IMR-90 (cell line): Measurements from ENCODE around the gene PRR36. TPM values are rescaled to one million over a fixed set of nuclear protein-coding genes. Genes with fewer than 3 reads are reported as not detected.

Experiments
- ATAC-seq: fragments of 200-7000 bp; cut with Tn5 transposase; 2 replicates; pipeline ENCODE4 v1.9.1; 2020; ENCODE audit warnings: low read depth, mild to moderate bottlenecking, moderate library complexity
- BruUV-seq: library from RNA; stranded (reverse); fragments of 400-500 nt; replicated peaks from 2 replicates; lab custom pipeline; 2021; lab: Mats Ljungman, UMichigan
- CTCF ChIA-PET: fragments of 300-600 bp; formaldehyde crosslinking; extraction: SDS; loops from one replicate; lab custom pipeline; 2021; ENCODE audit warnings: antibody characterized with exemption; lab: Yijun Ruan, JAX
- POLR2A ChIA-PET: fragments of 300-600 bp; sonication (Branson Sonifier 250); formaldehyde crosslinking; loops from one replicate; lab custom pipeline; 2022; ENCODE audit warnings: antibody characterized with exemption; ENCODE audit not compliant: unreplicated experiment; lab: Charles Lee
- DNase-seq: peaks from one replicate; pipeline ENCODE4 v3.0.0; 2013
- H2AFZ ChIP-seq: replicated peaks from 2 replicates; pipeline ENCODE3; 2013; ENCODE audit warnings: low read length, mild to moderate bottlenecking; ENCODE audit not compliant: poor library complexity
- H2AK5ac ChIP-seq: 2 replicates; pipeline ENCODE4 v1.6.1; 2013; ENCODE audit warnings: low read depth, low read length, inconsistent platforms
- H2AK9ac ChIP-seq: replicated peaks from 2 replicates; pipeline ENCODE3; 2013; ENCODE audit warnings: mild to moderate bottlenecking, low read depth, low read length, moderate library complexity; ENCODE audit not compliant: poor library complexity
- H2BK120ac ChIP-seq: 2 replicates; pipeline ENCODE4 v1.6.1; 2013; ENCODE audit warnings: low read depth, low read length, inconsistent platforms
- H2BK15ac ChIP-seq: 3 replicates; pipeline ENCODE4 v1.6.1; 2013; ENCODE audit warnings: low read depth, low read length, inconsistent platforms
- H2BK20ac ChIP-seq: 2 replicates; pipeline ENCODE4 v1.6.1; 2013; ENCODE audit warnings: low read depth, mild to moderate bottlenecking, inconsistent platforms, low read length, moderate library complexity
- H2BK5ac ChIP-seq: 2 replicates; pipeline ENCODE4 v1.6.1; 2013; ENCODE audit warnings: mild to moderate bottlenecking, low read depth, low read length, inconsistent platforms; ENCODE audit not compliant: poor library complexity, severe bottlenecking
- H3K14ac ChIP-seq: replicated peaks from 2 replicates; pipeline ENCODE4 v1.6.1; 2013; ENCODE audit warnings: low read depth, low read length, inconsistent platforms
- H3K18ac ChIP-seq: 2 replicates; pipeline ENCODE4 v1.6.1; 2013; ENCODE audit warnings: low read depth, low read length, control low read depth
- H3K23ac ChIP-seq: 2 replicates; pipeline ENCODE4 v1.6.1; 2013; ENCODE audit warnings: low read depth, low read length, inconsistent platforms
- H3K27ac ChIP-seq: 2 replicates; pipeline ENCODE4 v1.5.1; 2013; ENCODE audit warnings: mild to moderate bottlenecking, control low read depth, low read length; ENCODE audit not compliant: insufficient read depth
- H3K27me3 ChIP-seq: 2 replicates; pipeline ENCODE4 v1.6.1; 2013; ENCODE audit warnings: low read length; ENCODE audit not compliant: control insufficient read depth, insufficient read depth
- H3K36me3 ChIP-seq: 2 replicates; pipeline ENCODE4 v1.6.1; 2013; ENCODE audit warnings: low read length, mixed read lengths; ENCODE audit not compliant: control insufficient read depth, insufficient read depth
- H3K4ac ChIP-seq: 2 replicates; pipeline ENCODE4 v1.6.1; 2013; ENCODE audit warnings: low read depth, low read length, inconsistent platforms
- H3K4me1 ChIP-seq: 2 replicates; pipeline ENCODE4 v1.6.1; 2013; ENCODE audit warnings: low read length, mixed read lengths; ENCODE audit not compliant: control insufficient read depth, insufficient read depth
- H3K4me2 ChIP-seq: 2 replicates; pipeline ENCODE4 v1.6.1; 2013; ENCODE audit warnings: low read depth, mild to moderate bottlenecking, control low read depth, low read length, moderate library complexity
- H3K4me3 ChIP-seq: 2 replicates; pipeline ENCODE4 v1.5.1; 2013; ENCODE audit warnings: low read depth, mild to moderate bottlenecking, control low read depth, low read length, moderate library complexity; ENCODE audit not compliant: insufficient read depth
- H3K56ac ChIP-seq: 2 replicates; pipeline ENCODE4 v1.6.1; 2013; ENCODE audit warnings: low read length, inconsistent platforms; ENCODE audit not compliant: insufficient read depth; ENCODE audit errors: extremely low read depth
- H3K79me1 ChIP-seq, 2 experiments: 2 replicates each; pipeline ENCODE4 v1.6.1; 2013; ENCODE audit warnings: low read length in 2 of 2, inconsistent platforms in 1 of 2, low read depth in 1 of 2
- H3K9ac ChIP-seq: 2 replicates; pipeline ENCODE4 v1.6.1; 2013; ENCODE audit warnings: low read depth, low read length, control low read depth
- H3K9me1 ChIP-seq: 2 replicates; pipeline ENCODE4 v1.6.1; 2013; ENCODE audit warnings: low read length, inconsistent platforms; ENCODE audit not compliant: insufficient read depth
- H3K9me3 ChIP-seq: 2 replicates; pipeline ENCODE4 v1.6.1; 2013; ENCODE audit warnings: low read length; ENCODE audit not compliant: control insufficient read depth, insufficient read depth
- H4K20me1 ChIP-seq: 2 replicates; pipeline ENCODE4 v1.6.1; 2013; ENCODE audit warnings: low read length, inconsistent platforms; ENCODE audit not compliant: insufficient read depth
- H4K5ac ChIP-seq: 2 replicates; pipeline ENCODE4 v1.6.1; 2013; ENCODE audit warnings: mild to moderate bottlenecking, low read depth, low read length, control low read depth
- H4K8ac ChIP-seq, 2 experiments: 2 replicates each; pipeline ENCODE4 v1.6.1; 2013; ENCODE audit warnings: low read depth in 2 of 2, low read length in 2 of 2, control low read depth in 1 of 2, inconsistent platforms in 1 of 2
- H4K91ac ChIP-seq: 2 replicates; pipeline ENCODE4 v1.6.1; 2013; ENCODE audit warnings: low read depth, low read length, inconsistent platforms; ENCODE audit not compliant: insufficient read depth
- BHLHE40 ChIP-seq: fragments of 150-350 bp; IDR thresholded peaks from 2 replicates; pipeline ENCODE4 v1.6.1; 2016; ENCODE audit warnings: mild to moderate bottlenecking, low read depth, low read length
- CEBPB ChIP-seq: IDR thresholded peaks from 2 replicates; pipeline ENCODE4 v1.6.1; 2012; ENCODE audit warnings: low read depth, low read length, improper control_type of control experiment
- CHD1 ChIP-seq: IDR thresholded peaks from 2 replicates; pipeline ENCODE4 v1.6.1; 2012; ENCODE audit warnings: low read depth, low read length, improper control_type of control experiment
- CTCF ChIP-seq: conservative IDR thresholded peaks from 2 replicates; pipeline ENCODE4 v1.5.1; 2012; ENCODE audit warnings: mild to moderate bottlenecking, low read depth, low read length, improper control_type of control experiment
- FOS ChIP-seq: fragments of 150-350 bp; IDR thresholded peaks from 2 replicates; pipeline ENCODE4 v1.6.1; 2016; ENCODE audit warnings: low read depth, low read length
- MAFK ChIP-seq: IDR thresholded peaks from 2 replicates; pipeline ENCODE4 v1.6.1; 2012; ENCODE audit warnings: low read depth, low read length, improper control_type of control experiment
- MAZ ChIP-seq: IDR thresholded peaks from 2 replicates; pipeline ENCODE4 v1.6.1; 2012; ENCODE audit warnings: low read depth, mild to moderate bottlenecking, low read length, improper control_type of control experiment, moderate library complexity, borderline replicate concordance
- MXI1 ChIP-seq: IDR thresholded peaks from 2 replicates; pipeline ENCODE4 v1.6.1; 2012; ENCODE audit warnings: low read depth, mild to moderate bottlenecking, low read length, moderate library complexity, borderline replicate concordance
- POLR2A ChIP-seq: IDR thresholded peaks from 2 replicates; pipeline ENCODE4 v1.6.1; 2012; ENCODE audit warnings: mild to moderate bottlenecking, low read depth, low read length
- RAD21 ChIP-seq: IDR thresholded peaks from 2 replicates; pipeline ENCODE4 v1.6.1; 2012; ENCODE audit warnings: low read length, improper control_type of control experiment
- RCOR1 ChIP-seq: IDR thresholded peaks from 2 replicates; pipeline ENCODE4 v1.6.1; 2012; ENCODE audit warnings: mild to moderate bottlenecking, low read length, improper control_type of control experiment; ENCODE audit not compliant: insufficient replicate concordance
- RFX5 ChIP-seq: IDR thresholded peaks from 2 replicates; pipeline ENCODE4 v1.8.0; 2012; ENCODE audit warnings: low read depth, mild to moderate bottlenecking, low read length, moderate library complexity
- SMC3 ChIP-seq: fragments of 150-350 bp; IDR thresholded peaks from 2 replicates; pipeline ENCODE4 v1.6.1; 2016; ENCODE audit warnings: low read depth, mild to moderate bottlenecking, antibody characterized with exemption, low read length, moderate library complexity
- USF2 ChIP-seq: fragments of 150-350 bp; IDR thresholded peaks from 2 replicates; pipeline ENCODE4 v1.6.1; 2017; ENCODE audit warnings: mild to moderate bottlenecking, antibody characterized with exemption, low read length, low read depth
- WGBS, 2 experiments: methylation state at CpG; one replicate each; pipeline versions ENCODE4 v1.1.5 to v1.1.7; 2013; ENCODE audit warnings: missing lambda C conversion rate in 2 of 2; ENCODE audit not compliant: insufficient read length in 1 of 2; ENCODE audit errors: extremely low coverage in 2 of 2; 5-methylcytosine and 5-hydroxymethylcytosine counted together
- dilution Hi-C: fragments of 300-500 bp; cut with HindIII; formaldehyde crosslinking; loops from one replicate; pipeline ENCODE4 v1.14.3; 2018; ENCODE audit warnings: low sequenced_read_pairs; ENCODE audit not compliant: unreplicated experiment
- in situ Hi-C: fragments of 300-500 bp; cut with MboI; formaldehyde crosslinking; loops from 3 replicates; pipeline ENCODE4 v1.14.3; 2019; ENCODE audit warnings: low sequenced_read_pairs, inconsistent platforms, mixed read lengths
- intact Hi-C: fragments of 100-400 bp; cut with micrococcal nuclease; formaldehyde crosslinking; loops from 2 replicates; pipeline ENCODE4 v1.10.0; 2022
- polyA plus RNA-seq, 3 experiments: library from polyadenylated mRNA; depleted of rRNA; stranded (reverse); fragments of >200 nt; gene quantifications; 2 replicates each; pipeline ENCODE4 v1.2.3, GENCODE V29; 2012; ENCODE audit warnings: low replicate concordance in 1 of 3
- total RNA-seq: library from RNA; depleted of rRNA; stranded (reverse); fragments of >200 nt; gene quantifications from 2 replicates; pipeline ENCODE4 v1.2.3, GENCODE V29; 2012

The PRR36 gene
- total and polyA plus RNA-seq, 2 of the 4 experiments (the other 2 are of a cell fraction): 0.02 TPM; not detected in 1

- TF ChIP-seq MAZ: no peak
These were observed 10.8 kb downstream of the PRR36 start (continued) for GRCh38 chr19:7863157-7863970.

- peak; percentile 81 for ATAC-seq
- H3K4me2 ChIP-seq: peak overlapping the region; percentile 72
- no peak overlapping the region for H4K8ac ChIP-seq
- H2BK120ac ChIP-seq: no peak overlapping the region
- 9% methylated on average over 15 of the region's 67 CpGs; no CpG with 5 or more reads in 1 of the 2 experiments for WGBS, 2 experiments
- H4K91ac ChIP-seq: no peak overlapping the region
- H4K20me1 ChIP-seq: 0 out of 2 replicates have a peak, but pooled peaks cover 7% of the 10 kb centered on the region
- no peak overlapping the region for H3K14ac ChIP-seq
- H3K23ac ChIP-seq: no peak overlapping the region
- H3K9me3 ChIP-seq: no peaks in the 10 kb centered on the region
- ChIA-PET CTCF (interaction anchor here (0.5 to 0.9 kb wide), 2 partner anchors 10 to 206 kb away, joined by 3 to 7 read pairs; no protein-coding TSS in a partner anchor), POLR2A (no interaction called here)
- no peak overlapping the region for H3K27ac ChIP-seq
- BruUV-seq: no TSS peak
- in situ Hi-C loops (no loop called here), intact Hi-C loops (no loop called here), dilution Hi-C loops (no loop called here)
- no peak overlapping the region for H3K18ac ChIP-seq
- no peak overlapping the region for H2BK20ac ChIP-seq
- H3K9me1 ChIP-seq: no peaks in the 10 kb centered on the region
- H2AK5ac ChIP-seq: no peak overlapping the region
- no peak overlapping the region for H2BK5ac ChIP-seq
- H3K4ac ChIP-seq: no peak overlapping the region
- H3K9ac ChIP-seq: no peak overlapping the region
- peak; percentile 34 for DNase-seq
- peaks cover 3% of the 10 kb centered on the region; the same call in 1 of the 2 replicates for H3K4me1 ChIP-seq
- H2AK9ac ChIP-seq: peak overlapping the region; percentile 84
- H4K5ac ChIP-seq: no peak overlapping the region
- no peak overlapping the region for H3K56ac ChIP-seq
- H2BK15ac ChIP-seq: no peak overlapping the region
- H3K27me3 ChIP-seq: peaks cover 6% of the 10 kb centered on the region; the same call in 1 of the 2 replicates
- peak overlapping the region; percentile 80 for H2AFZ ChIP-seq
- no peaks in the 10 kb centered on the region for H3K79me1 ChIP-seq
- H3K36me3 ChIP-seq: peaks cover 2% of the 10 kb centered on the region; the same call in 1 of the 2 replicates
- H3K4me3 ChIP-seq: peak overlapping the region; percentile 21; the same call in 1 of the 2 replicates
- TF ChIP-seq FOS (no peak), MXI1 (no peak), RFX5 (no peak), SMC3 (no peak), BHLHE40 (no peak), CTCF (no peak), RCOR1 (no peak), MAZ (no peak), CHD1 (no peak), RAD21 (no peak), MAFK (no peak), CEBPB (no peak), POLR2A (no peak), USF2 (no peak)
These were observed 11.7 kb downstream of the PRR36 start for GRCh38 chr19:7862413-7862951.
